ENCODE data around the gene MYO9A. TPM values are rescaled to one million over a fixed set of nuclear protein-coding genes. Genes with fewer than 3 reads are reported as not detected.
"Not testable (repeated sequence)": the region's sequence is repeated elsewhere in the genome, so short reads cannot be mapped to it uniquely, and the experiment has no call there.

The MYO9A gene
- total RNA-seq, 1 donor: 18.3 TPM

- no peak for DNase-seq (ENCODE audit: low read depth in 2 of 3, low spot score in 2 of 3)
Measured at GRCh38 chr15:72044956-72045355, 73.0 kb downstream of the MYO9A start.

GRCh38 chr15:72042865-72043264, 75.1 kb downstream of the MYO9A start:
- no peak for DNase-seq (ENCODE audit: low read depth in 2 of 3, low spot score in 2 of 3)

GRCh38 chr15:72042054-72042453, 75.9 kb downstream of the MYO9A start:
- DNase-seq (ENCODE audit: low read depth in 2 of 3, low spot score in 2 of 3): no peak

GRCh38 chr15:72037321-72037720, 80.6 kb downstream of the MYO9A start:
- DNase-seq (ENCODE audit: low read depth in 2 of 3, low spot score in 2 of 3): no peak

GRCh38 chr15:72034859-72035650, 82.9 kb downstream of the MYO9A start:
- DNase-seq (ENCODE audit: low read depth in 2 of 3, low spot score in 2 of 3): no peak

- no peak for DNase-seq (ENCODE audit: low read depth in 2 of 3, low spot score in 2 of 3)
Measured at GRCh38 chr15:72034351-72034750, 83.6 kb downstream of the MYO9A start.

GRCh38 chr15:72033711-72034110, 84.2 kb downstream of the MYO9A start:
- DNase-seq (ENCODE audit: low read depth in 2 of 3, low spot score in 2 of 3): no peak

GRCh38 chr15:72033285-72033684, 84.7 kb downstream of the MYO9A start:
- no peak for DNase-seq (ENCODE audit: low read depth in 2 of 3, low spot score in 2 of 3)

- no peak for DNase-seq (ENCODE audit: low read depth in 2 of 3, low spot score in 2 of 3)
Measured at GRCh38 chr15:72021604-72022003, 96.3 kb downstream of the MYO9A start.

GRCh38 chr15:72020799-72021198, 97.2 kb downstream of the MYO9A start:
- no peak for DNase-seq (ENCODE audit: low read depth in 2 of 3, low spot score in 2 of 3)

GRCh38 chr15:72014555-72014954, 103.4 kb downstream of the MYO9A start:
- DNase-seq (ENCODE audit: low read depth in 2 of 3, low spot score in 2 of 3): not testable (repeated sequence)

GRCh38 chr15:72013703-72014102, 104.2 kb downstream of the MYO9A start:
- DNase-seq (ENCODE audit: low read depth in 2 of 3, low spot score in 2 of 3): no peak

GRCh38 chr15:72011302-72011942, 106.5 kb downstream of the MYO9A start:
- DNase-seq (ENCODE audit: low read depth in 2 of 3, low spot score in 2 of 3): no peak

- no peak for DNase-seq (ENCODE audit: low read depth in 2 of 3, low spot score in 2 of 3)
Measured at GRCh38 chr15:72009222-72009621, 108.7 kb downstream of the MYO9A start.

- no peak for DNase-seq (ENCODE audit: low read depth in 2 of 3, low spot score in 2 of 3)
Measured at GRCh38 chr15:72006382-72006781, 111.6 kb downstream of the MYO9A start.

- no peak for DNase-seq (ENCODE audit: low read depth in 2 of 3, low spot score in 2 of 3)
Measured at GRCh38 chr15:72005483-72005882, 112.5 kb downstream of the MYO9A start.

GRCh38 chr15:71999807-72000206, 118.1 kb downstream of the MYO9A start:
- DNase-seq (ENCODE audit: low read depth in 2 of 3, low spot score in 2 of 3): no peak

GRCh38 chr15:71998717-71999116, 119.2 kb downstream of the MYO9A start:
- DNase-seq (ENCODE audit: low read depth in 2 of 3, low spot score in 2 of 3): not testable (repeated sequence)

GRCh38 chr15:71997691-71998090, 120.3 kb downstream of the MYO9A start:
- no peak for DNase-seq (ENCODE audit: low read depth in 2 of 3, low spot score in 2 of 3)

GRCh38 chr15:71975816-71976150, 142.2 kb downstream of the MYO9A start:
- no peak for DNase-seq (ENCODE audit: low read depth in 2 of 3, low spot score in 2 of 3)

- no peak for DNase-seq (ENCODE audit: low read depth in 2 of 3, low spot score in 2 of 3)
Measured at GRCh38 chr15:71974211-71974610, 143.7 kb downstream of the MYO9A start.

GRCh38 chr15:71973366-71973765, 144.6 kb downstream of the MYO9A start:
- no peak for DNase-seq (ENCODE audit: low read depth in 2 of 3, low spot score in 2 of 3)
